Stimulated activated CD8-positive, alpha-beta memory T cell treated with anti-CD3 and anti-CD28 coated beads, Interleukin-7, amount 100 ng/mL, for 48 hours (primary cell): ENCODE data around the gene SNRNP25.
"Not testable (repeated sequence)": the region's sequence is repeated elsewhere in the genome, so short reads cannot be mapped to it uniquely, and the experiment has no call there.

Experiments used
- DNase-seq, 2 donors: peaks; one replicate each; pipeline ENCODE4 v3.0.0-alpha.2; 2020; ENCODE audit warnings: low read depth in 1 of 2; ENCODE audit errors: extremely low read depth in 1 of 2

SNRNP25 gene

DNA sequence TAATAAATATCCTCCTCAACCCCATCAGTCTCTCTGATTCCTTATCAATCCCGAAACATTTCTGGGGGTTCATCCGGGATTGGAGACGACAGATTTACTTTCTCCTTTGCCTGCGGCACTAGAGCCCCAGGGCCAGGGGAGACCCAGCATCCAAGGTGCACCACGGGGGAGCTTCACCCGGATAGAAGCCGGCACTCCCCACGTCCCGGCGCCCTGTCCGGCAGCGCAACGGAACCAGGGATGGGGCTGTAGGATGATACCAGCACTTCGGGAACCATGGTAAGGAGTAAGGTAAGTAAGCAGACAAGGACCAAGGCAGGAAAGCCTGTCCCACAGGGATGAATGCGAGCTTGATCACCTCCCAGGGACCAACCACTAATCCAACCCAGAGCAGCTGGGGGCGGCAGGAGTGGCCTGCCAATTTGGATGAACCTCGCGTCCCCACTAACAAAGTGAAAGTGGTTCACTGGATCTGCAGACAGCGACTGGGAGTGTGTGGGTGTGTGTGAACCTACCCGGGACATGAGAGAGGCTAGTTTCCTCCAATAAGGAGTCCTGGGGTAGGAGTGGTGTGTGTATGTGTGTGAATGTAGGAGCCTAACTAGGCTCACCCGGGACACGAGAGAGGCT lies 12.1 kb upstream of the SNRNP25 start:
- no peak for DNase-seq

DNA sequence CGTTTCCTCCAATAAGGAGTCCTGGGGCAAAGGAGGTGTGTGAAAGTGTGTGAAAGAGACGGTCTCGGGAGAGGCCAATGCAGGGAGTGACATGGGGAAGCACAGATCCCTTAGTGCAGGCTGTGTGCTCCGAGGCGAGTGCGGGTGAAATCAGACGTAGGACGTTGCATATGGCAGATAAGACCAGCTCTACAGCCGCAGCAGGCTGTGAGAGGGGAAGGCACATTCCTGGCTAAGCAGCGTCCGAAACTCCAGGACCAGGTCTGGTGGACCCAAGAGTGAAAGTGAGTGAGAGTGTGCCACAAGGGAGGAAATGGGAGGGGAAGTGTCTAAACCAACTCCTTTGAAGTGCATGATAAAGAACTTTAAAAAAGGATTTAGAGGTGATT lies 11.6 kb upstream of the SNRNP25 start:
- DNase-seq, result no peak

DNA sequence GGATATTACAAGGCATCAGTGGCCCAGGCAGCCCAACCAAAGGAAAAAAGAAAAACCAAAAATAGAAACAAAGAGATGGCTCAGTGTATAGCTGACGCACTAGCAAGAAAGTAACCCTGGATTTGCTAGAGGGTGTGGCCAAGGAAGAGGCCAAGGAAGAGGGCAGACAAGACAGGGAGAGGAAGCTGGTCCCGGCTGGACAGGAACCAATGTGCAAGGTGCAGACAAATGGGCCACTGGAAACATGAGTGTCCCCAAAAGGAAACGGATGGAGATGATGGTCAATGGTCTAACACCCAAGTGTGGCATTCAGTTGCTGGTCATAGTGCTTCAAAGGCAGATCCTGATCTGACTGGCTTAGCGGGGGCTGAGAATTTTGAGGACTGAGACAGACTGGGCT lies 10.9 kb upstream of the SNRNP25 start:
- no peak for DNase-seq

DNA sequence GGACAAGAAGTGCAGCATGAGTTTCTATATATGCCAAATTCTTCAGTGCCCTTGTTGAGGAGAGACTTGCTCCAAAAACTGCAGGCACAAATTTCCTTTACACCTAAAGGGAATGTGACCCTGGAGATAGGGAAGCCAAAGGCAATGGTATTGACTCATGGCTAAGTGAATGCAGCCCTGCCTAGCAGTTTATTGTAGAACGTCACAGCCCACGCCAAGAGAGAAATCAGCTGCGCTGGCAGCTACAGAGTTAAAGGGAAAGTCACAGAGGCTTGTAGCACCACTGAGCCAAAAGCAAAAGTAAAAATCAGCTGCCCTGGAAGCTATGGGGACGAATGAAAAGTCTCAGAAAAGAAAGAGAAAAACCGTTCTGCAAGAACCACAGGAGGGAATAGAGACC lies 10.3 kb upstream of the SNRNP25 start:
- no peak for DNase-seq

DNA sequence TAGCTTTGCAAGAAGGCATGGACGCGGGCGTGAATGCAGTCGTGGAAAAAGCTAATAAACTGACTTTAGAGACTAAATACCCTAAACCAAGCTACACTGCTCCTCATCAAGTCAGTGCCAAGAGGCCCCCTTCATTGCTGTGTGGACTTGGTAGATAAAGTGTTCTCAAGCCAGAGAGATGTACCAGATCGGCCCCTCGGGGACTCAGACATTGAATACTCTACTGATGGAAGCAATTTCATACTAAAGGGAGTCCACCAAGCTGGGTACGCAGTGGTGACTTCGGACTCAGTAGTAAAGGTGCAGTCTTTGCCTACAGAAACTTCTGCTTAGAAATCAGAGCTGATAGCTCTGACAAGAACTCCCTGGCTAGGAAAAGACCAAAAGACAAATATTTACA lies 9.0 kb upstream of the SNRNP25 start:
- no peak for DNase-seq

DNA sequence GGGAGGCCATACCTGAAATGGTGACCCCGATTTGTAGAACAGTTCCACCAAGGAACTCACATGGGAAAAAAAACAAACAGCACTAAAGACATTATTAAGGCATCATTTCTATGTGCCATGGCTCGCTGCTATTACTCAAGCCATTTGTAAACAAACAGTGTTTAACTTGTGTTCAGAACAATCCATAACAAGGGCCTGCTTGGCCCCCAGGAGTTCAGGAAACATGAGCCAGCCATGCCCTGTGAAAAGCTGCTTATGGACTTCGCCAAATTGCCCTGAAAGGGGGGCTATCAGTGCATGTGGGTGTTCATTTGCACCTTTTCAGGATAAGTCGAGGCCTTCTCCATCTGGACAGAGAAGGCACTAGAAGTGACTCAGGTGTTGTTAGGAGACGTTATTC lies 8.2 kb upstream of the SNRNP25 start:
- no peak for DNase-seq

DNA sequence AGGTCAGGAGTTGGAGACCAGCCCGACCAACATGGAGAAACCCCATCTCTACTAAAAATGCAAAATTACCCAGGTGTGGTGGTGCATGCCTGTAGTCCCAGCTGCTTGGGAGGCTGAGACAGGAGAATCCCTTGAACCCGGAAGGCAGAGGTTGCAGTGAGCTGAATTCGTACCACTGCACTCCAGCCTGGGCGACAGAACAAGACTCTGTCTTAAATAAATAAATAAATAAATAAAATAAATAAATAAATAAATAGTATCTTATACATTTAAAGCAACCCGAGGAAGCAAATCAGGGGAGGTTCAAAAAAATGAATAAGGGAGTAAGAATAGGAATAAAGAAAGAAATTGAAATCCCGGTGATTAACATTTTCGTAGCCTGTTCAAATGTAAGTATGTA lies 7.1 kb upstream of the SNRNP25 start:
- not testable (repeated sequence) for DNase-seq

DNA sequence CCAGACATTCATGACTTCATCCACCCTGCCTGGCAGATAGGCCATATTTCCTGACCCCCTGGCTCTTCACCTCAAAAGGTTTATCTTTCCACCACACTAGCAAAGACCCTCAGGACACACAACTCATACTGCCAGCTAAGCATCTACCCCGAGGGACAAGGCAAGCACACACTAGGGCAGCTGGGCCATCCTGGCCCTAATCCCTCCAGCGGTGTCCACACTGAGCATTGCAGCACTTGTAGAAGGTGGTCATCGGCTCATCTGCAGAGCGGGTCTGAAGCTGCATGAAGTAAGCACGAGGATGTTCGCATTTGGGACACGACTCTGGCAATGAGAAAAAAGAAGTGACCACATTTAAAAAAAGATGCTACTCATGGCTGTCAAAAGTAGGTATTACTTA lies 6.4 kb upstream of the SNRNP25 start:
- DNase-seq, result no peak

DNA sequence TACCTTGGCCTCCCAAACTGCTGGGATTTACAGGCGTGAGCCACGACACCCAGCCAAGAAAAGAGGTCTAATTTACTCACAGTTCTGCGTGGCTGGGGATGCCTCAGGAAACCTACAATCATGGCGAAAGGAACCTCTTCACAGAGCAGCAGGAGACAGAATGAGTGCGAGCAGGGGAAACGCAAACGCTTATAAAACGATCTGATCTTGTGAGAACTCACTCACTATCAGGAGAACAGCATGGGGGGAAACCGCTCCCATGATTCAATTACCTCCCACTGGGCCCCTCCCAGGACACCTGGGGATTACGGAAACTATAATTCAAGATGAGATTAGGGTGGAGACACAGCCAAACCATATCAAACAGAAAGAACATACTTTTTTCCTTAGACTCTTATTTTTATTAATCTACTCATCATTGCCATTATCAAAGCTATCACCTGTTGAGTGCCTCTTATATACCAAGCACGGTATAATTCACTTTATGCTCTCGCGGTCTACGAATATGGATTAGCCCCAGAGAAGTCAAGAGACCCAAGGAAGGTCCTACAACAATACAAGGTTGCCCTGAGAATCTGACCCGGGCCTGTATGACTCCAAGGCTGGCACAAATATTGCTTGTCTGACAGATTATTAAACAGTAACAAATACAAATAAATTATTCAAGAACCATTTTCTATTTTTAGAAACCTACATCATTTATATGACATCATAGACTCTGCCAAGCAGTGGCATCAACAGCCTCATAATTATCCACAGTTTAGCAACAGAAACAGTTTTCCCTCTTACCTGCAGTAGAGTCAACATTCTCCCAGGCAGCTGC lies 2.6 kb upstream of the SNRNP25 start:
- no peak for DNase-seq

DNA sequence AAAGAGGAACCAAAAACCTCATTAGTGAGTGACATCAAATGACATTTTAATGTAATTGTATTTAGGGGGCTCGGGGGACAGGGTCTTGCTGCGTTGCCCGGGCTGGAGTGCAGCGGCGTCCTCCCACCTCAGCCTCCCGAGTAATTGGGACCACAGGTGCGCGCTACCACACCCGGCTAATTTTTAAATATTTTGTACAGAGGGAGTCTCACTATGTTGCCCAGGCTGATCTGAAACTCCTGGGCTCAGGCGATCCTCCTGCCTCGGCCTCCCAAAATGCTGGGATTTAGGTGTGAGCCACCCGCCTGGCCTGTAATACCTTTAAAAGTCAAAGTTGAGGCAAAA lies 581 bp downstream of the SNRNP25 start:
- DNase-seq, result no peak

DNA sequence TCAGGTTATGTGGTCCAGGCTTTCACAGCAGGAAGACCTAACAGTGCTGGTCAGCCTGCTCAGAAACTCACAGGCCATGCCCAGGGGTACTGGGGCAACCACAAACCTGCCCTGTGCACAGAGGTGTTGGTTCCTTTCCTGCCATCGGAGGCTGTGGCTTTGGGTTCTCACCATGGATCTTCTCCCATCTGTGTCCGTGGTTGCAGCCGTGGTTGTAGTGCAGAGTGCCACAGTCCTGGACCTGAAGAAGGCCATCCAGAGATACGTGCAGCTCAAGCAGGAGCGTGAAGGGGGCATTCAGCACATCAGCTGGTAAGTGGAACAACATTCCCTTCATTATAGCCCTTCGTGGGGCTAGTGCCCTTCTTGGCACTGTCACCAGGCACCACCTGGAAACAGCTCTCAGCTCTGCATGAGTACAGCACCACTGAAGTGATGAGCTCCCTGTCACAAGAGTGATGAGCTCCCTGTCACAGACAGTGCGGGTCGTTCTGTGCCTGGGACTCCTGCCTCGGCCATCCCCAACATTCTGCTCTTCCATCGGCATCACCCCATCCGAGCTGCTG lies 2.0 kb downstream of the SNRNP25 start:
- DNase-seq, result no peak

DNA sequence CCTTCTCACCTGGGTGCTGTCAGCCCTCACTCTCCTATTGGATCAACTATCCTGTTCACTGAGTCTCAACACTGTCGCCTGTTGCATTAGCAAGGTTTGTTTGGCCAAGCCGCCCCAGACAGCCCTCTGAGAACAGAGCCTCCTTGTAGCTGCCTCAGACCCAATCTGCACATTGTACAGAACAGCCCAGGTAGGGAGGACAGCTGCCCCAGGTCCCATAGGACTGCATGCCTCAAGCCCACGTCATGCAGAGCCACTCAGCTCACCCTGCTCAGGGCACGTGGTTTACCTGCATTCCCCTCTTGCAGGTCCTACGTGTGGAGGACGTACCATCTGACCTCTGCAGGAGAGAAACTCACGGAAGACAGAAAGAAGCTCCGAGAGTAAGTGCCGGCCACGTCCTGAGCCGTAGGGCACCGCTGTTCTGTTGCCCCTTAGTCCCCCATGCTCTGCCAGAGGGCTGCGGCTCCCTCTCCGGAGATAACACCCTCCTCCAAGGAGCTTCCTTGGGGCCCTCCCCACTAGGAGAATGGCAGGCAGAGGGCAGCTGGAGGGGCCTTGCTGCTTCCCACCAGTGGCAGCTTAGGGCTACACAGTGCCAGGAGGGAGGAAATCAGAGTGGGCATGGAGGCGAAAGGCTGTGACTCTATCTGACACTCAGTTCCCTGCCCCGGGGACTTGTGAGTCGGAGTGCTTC lies 2.8 kb downstream of the SNRNP25 start:
- DNase-seq, result no peak

DNA sequence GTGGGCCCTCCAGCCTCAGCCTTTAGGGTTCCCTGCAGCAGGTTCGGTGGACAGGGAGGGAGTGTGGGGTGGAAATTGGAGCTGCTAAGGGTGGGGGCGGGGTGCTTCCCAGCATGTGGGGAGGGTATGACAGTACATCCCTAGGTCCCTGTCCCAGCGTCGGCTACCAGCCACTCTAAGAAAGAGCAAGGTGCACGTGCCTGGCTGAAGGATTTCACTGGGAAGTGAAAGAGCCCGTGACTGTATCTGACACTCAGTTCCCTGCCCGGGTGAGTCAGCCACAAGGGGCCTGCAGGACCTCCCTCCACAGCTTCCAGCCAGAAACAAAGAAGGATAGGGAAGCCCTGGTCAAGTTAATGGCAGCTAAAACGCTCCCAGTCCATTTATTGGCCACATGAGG lies 4.1 kb downstream of the SNRNP25 start:
- DNase-seq, result no peak

DNA sequence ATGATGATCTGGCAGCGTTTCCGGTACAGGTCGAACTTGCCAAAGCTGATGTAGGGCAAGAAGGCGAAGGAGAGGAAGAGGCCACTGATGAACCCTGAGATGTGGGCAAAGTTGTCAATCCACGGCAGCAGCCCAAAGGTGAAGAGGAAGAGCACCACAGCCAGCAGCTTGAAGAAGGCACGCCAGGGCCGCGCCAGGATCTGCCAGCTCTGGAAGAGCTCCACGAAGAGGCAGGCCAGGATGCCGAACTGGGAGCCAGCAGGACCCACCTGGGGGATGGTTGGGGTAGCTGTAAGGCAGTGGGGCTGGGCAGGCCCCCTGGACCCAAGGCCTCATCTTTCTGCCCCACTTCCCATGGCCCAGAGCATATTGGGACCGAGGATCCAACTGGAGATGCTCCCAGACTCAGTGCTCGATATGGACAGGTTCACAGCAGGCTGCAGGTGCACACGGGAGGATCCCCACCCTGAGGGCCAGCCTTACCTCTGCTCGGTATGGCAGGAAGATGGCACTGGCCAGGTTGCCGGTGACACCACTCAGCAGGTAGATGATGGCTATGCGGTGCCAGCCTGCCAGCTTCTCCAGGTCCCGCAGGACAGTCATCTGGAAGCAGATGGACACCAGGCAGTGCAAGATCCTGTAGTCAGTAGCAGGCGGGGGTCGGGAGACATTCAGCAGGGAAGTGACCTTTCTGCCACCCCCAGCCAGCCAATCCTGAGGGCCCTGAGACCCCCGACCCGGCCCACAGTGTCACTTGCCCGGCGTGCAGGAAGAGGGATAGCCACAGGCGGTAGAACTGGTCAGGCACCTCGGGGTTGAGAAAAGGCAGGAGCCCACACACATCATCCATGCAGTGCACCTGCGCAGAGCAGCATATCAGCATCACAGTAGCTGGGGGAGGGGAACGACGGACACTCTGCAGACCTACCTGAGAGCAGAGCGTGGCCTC lies 5.1 kb downstream of the SNRNP25 start:
- no peak for DNase-seq

DNA sequence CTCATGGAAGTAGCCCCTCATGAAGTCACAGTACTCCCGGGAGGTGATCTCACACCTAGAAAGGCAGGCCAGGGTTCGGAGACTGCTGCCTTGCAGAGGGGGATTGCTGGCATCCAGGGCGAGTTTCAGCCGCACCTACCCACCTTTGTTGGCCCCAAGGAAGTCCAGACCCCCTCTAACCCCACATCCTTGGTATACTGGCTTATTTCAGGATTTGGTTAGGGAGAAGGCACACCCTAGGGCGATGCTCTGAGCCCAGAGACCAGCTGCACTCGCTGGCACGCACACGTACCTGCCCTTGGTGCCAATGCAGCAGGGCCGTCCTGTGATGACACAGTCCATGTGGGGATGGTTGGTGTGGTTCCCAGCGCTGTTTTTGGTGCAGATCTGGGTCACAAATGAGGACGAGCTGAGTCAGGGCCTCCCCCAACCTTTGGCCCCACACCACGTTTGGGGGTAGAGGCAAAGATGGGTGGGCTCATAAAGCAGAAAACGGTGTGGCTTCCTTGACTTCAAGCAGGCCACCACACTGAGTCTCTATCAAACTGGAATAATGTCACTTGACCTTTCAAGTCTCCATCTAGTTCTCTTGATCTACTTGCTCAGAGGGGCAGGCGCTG lies 5.9 kb downstream of the SNRNP25 start:
- DNase-seq, result no peak

DNA sequence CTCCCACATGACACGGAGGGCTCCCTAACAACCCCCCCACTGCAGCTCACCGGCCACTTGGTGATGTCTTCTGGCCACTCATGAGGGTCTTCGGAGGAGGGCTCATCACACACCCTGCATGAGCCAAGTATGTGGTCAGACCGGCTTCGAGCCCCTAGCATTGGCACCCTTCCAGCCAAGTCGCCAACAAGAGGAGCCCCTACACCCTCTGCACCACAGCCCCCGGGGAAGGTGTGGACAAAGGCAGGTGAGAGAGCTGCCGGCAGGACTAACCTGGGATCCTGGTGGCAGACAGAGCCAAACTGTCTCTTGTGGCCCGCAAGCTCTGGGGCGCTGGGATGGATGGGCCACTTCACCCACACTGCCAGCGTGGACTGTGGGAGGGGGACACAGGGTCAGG lies 6.5 kb downstream of the SNRNP25 start:
- DNase-seq, result no peak

DNA sequence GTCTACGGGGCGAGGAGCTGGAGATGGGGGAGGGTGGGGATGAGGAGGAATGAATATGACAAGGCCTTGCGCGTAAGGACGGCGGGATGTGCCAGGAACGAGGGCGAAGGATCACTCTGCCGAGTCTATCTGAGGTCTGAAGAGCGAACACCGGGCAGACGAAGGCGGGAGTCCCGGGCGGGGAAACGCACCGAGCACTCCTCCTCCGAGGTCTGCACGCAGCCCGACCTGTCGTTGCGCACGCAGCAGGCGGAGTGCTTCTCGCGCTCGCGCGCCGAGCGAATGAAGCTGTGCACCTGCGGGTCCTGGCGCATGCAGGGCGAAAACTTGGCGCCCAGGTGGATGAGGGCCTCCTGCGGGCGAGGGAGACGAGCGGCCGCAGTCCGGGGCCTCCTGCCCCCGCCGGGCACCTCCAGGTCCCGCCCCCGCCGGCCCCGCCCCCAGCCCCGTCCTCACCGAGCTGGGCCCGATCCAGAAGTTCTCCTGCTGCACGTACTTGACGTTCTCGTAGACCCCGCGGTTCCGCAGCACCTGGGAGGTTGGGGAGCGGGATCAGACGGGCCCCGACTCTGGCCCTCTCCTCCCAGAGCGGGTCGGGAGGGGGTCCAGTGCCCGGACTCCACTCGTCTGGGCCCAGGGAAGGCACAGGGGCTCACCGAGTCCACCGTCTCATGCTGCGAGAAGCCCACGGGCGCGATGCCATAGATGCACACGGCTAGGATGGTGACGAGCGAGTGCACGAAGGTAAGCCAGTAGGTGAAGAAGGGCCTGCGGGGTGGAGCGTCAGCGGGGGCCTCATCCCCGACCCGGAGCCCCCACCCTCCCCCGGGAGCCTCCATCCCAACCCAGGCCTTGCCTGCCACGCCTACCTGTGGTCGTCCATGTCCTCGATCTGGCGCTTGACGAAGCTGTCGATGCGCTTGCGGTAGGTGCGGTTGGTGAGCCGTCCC lies 7.6 kb downstream of the SNRNP25 start:
- no peak for DNase-seq

DNA sequence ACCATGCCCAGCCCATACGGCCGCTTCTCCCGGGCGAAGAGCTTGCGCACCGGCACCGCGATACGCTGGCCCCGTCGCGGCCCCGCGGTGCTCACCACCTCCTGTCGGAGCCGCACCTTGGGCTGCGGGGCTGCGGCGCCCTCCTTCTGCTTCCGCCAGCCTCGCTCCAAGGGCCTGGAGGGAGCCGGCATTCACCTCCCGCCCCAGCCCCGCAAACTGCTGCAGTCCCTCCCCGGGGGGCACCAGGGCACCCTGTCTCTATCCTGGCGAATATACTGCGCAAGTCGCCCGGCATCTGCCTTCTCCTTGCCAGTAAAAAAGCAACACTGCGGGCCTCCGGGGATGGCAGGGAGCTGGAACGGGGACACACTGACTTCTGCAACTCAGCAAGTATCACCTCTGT lies 8.3 kb downstream of the SNRNP25 start:
- DNase-seq, result no peak

DNA sequence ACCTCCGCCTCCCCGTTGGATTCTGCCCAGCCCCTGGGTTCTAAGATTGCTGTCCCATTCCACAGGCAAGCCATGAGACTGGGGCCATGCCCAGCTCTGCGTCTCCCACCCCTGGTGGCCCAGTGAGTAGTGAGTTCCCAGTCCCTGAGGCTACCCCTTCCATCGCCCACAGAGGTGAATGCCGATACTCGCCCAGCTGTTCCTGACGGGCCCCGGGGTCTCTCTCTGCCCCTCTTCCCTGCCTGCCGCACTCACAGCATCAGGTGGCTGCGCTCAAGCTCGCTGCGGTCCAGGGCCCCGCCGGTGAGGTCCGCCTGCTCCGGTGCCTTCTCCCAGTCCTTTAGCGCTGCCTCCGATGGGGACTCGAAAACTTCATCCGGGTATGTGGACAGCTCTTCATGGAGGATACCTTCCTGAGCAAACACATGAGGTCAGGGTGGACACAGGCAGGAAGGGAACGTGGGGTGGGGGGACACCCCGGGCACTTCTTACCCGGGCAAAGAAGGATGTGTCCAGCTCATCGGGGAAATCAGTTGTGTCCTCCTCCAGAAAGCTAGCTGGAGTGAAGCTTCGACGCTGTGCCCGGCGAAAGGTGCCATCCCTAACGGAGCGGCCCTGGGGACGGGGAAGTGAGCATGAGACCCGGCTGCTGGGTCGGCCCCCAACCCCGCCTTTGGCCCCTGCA lies 8.8 kb downstream of the SNRNP25 start:
- no peak for DNase-seq
